ENCODE results near the gene PKHD1.

DNA sequence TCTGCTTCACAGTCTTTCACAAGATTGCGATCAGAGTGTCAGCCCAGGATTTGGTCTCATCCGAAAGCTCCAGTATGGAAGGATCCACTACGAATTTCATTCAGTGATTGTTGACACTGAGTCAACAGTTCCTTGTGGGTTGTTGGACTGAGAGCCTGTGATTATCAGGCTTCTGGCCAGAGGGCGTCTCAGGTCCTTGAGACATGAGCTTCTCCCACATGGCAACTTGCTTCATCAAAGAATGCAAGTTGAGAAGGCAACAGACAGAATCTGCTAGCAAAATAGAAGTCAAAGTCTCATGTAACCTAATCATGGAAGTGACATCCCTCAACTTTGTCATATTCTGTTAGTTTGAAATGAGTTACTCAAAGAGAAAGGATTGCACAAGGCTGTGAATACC, 40.5 kb upstream of the PKHD1 start:
- no peak for TF ChIP-seq POLR2A (IDR thresholded peaks at IDR 0.05)
- TF ChIP-seq, protein P1, sequence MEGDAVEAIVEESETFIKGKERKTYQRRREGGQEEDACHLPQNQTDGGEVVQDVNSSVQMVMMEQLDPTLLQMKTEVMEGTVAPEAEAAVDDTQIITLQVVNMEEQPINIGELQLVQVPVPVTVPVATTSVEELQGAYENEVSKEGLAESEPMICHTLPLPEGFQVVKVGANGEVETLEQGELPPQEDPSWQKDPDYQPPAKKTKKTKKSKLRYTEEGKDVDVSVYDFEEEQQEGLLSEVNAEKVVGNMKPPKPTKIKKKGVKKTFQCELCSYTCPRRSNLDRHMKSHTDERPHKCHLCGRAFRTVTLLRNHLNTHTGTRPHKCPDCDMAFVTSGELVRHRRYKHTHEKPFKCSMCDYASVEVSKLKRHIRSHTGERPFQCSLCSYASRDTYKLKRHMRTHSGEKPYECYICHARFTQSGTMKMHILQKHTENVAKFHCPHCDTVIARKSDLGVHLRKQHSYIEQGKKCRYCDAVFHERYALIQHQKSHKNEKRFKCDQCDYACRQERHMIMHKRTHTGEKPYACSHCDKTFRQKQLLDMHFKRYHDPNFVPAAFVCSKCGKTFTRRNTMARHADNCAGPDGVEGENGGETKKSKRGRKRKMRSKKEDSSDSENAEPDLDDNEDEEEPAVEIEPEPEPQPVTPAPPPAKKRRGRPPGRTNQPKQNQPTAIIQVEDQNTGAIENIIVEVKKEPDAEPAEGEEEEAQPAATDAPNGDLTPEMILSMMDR (IDR thresholded peaks at IDR 0.05): no peak

All from uterus (tissue), 2 donors.